ENCODE measurements around the gene PGA3.
"Not testable (repeated sequence)": the region's sequence is repeated elsewhere in the genome, so short reads cannot be mapped to it uniquely, and the experiment has no call there.

Gene PGA3

DNA sequence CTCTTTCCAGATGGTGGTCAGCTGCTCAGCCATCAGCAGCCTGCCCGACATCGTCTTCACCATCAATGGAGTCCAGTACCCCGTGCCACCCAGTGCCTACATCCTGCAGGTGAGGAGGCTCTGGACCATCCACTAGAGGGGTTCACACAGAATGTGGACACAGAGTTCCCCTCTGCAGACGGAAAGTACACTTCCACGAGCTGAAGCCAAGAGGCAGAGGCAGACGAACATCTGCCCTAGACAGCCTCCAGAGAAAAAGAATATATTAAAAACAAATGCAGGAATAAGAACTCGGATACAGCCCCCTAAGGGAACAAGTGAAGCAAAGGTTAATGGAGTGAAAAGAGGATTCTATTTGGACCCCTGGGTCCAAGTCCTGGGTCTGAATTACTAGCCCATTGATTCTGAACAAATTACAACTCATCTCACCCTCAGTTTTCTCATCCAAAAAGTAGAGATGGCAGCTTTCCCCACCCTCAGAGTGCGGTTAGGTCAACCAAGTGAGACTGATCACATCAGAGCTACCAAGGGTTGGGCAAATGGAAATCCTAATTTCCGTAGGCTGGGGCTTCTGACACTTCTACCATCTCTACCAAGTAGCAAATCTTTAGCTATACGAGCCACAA, 8.1 kb downstream of the PGA3 start:
- not testable (repeated sequence) for DNase-seq (ENCODE audit: low read depth)

DNA sequence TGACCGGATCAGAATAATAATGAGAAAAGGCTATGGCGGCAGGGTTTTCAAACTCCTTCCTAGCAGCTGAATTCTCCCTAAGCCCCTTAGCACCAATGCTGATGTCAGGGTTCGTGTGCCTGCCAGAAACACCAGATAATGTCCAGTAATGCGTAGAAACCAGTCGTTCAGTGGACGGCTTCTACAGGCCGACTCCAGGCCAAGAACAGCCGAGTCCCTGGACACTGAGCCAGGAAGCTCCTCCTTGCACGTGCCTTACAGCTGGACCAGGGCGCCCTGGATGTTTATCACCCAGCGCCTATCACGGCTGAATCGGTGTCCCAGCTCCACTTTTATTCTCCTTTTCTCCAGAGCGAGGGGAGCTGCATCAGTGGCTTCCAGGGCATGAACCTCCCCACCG, 8.9 kb downstream of the PGA3 start:
- in situ Hi-C loops (cut with HindIII; ENCODE audit: low sequenced_read_pairs); DNase-seq (ENCODE audit: low read depth); H3K4me3 ChIP-seq (ENCODE audit: low read depth, low read length): not testable (repeated sequence)

More for the DNA sequence above, 8.1 kb downstream of the PGA3 start:
- in situ Hi-C loops (cut with HindIII; ENCODE audit: low sequenced_read_pairs); H3K4me3 ChIP-seq (ENCODE audit: low read depth, low read length): not testable (repeated sequence)

DNA sequence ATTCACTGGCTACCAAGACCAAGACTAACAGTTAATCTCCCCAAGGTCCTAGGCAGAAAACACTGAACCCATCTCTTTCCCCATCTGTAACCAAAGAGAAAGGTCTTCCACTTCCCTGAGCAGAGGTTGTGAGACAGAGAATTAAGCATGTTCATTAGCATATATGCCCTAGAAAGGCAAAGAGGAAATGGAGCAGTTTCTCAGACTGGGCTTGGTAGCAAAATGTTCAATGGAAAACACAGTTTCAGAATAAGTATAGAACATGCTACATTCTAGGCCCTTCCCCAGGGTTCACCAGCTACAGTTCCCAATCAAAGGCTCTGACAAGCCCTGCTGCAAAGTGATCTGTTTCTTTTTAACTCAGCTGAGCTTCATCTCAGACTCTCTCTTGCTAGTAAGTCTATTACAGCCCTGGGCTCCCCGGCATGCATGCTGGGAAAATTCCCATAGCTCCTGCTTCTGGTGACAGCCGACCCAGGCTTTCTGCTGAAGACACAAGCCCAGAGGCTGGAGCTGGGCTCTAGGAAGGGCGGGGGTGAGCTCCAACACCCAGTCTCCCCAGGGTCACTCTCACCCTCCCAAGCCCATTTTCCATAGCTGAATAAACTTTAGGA, 10.5 kb downstream of the PGA3 start:
- in situ Hi-C loops (cut with HindIII; ENCODE audit: low sequenced_read_pairs); DNase-seq (ENCODE audit: low read depth); H3K4me3 ChIP-seq (ENCODE audit: low read depth, low read length): not testable (repeated sequence)

DNA sequence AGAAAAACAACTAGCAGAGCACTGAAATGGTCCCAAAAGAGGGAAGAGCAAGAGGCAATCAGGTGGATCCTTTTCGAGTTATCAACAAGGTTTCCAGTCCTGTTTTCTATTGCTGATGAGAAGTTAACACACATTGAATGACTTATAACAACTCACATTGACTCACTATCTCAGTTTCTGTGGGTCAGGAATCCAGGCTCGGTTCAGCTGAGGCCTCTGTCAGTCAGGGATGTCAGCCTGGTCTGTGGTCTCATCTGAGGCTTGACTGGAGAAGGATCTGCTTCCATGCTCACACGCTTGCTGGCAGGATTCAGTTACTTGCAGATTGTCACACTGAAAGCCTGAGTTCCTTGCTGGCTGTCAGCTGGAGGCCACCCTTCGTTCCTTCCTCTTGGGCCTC, 15.0 kb downstream of the PGA3 start:
- H3K4me3 ChIP-seq (ENCODE audit: low read depth, low read length); DNase-seq (ENCODE audit: low read depth); in situ Hi-C loops (cut with HindIII; ENCODE audit: low sequenced_read_pairs): not testable (repeated sequence)

DNA sequence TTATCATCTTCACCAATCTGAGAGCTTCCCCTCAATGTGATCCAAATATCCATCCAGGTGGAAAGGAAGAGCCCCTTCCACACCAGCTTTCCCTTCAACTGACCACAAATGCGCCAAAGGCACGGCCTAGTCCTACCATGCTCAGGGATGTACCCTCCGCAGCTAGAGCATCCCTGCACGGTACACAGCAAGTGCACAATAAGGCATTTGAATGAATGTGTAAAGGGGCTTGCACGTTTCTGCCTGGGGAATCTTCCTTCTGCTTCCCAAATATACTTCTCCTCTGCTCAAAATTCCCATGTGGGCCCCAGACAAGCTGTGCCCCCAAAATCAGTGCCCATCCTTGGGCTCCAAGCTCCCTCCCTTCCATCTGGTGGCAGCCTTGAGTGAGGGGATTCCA, 15.7 kb downstream of the PGA3 start:
- H3K4me3 ChIP-seq (ENCODE audit: low read depth, low read length); in situ Hi-C loops (cut with HindIII; ENCODE audit: low sequenced_read_pairs); DNase-seq (ENCODE audit: low read depth): not testable (repeated sequence)

DNA sequence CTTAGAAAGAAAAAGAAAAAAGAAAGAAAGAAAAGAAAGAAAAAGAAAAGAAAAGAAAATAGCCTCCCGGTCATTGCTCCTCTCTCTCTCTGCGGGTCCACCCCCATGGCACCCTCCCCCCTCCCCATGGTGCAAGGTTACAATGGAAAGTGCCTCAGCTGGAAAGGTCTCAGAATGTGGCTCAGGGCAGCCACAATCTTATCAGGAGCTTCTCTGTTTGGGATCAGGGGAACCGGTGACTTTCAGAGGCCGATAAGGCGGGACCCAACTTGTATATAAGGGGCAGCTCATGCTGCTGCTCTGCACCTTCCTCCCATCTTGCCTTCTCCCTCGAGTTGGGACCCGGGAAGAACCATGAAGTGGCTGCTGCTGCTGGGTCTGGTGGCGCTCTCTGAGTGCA, 18.7 kb downstream of the PGA3 start, which contains the start of gene PGA4:
PGA4 (plus strand) TSS at position 301 of the 400 bp plus-strand sequence; CDS start at position 355, 54 bp downstream.
- DNase-seq (ENCODE audit: low read depth); in situ Hi-C loops (cut with HindIII; ENCODE audit: low sequenced_read_pairs); H3K4me3 ChIP-seq (ENCODE audit: low read depth, low read length): not testable (repeated sequence)

DNA sequence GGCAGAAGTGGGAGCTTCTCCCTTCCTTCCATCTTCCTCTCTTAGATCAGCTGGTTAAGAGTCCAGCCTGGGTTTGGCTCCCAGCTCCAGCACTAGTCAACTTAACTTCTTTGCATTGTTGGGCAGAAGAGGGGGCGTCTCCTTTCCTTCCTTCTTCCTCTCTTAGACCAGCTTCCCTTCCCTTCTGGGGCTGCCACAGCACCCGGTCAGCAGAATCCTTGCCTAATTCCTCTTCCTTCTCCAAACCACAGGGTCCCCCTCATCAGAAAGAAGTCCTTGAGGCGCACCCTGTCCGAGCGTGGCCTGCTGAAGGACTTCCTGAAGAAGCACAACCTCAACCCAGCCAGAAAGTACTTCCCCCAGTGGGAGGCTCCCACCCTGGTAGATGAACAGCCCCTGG, 19.4 kb downstream of the PGA3 start:
- DNase-seq (ENCODE audit: low read depth); H3K4me3 ChIP-seq (ENCODE audit: low read depth, low read length); in situ Hi-C loops (cut with HindIII; ENCODE audit: low sequenced_read_pairs): not testable (repeated sequence)

DNA sequence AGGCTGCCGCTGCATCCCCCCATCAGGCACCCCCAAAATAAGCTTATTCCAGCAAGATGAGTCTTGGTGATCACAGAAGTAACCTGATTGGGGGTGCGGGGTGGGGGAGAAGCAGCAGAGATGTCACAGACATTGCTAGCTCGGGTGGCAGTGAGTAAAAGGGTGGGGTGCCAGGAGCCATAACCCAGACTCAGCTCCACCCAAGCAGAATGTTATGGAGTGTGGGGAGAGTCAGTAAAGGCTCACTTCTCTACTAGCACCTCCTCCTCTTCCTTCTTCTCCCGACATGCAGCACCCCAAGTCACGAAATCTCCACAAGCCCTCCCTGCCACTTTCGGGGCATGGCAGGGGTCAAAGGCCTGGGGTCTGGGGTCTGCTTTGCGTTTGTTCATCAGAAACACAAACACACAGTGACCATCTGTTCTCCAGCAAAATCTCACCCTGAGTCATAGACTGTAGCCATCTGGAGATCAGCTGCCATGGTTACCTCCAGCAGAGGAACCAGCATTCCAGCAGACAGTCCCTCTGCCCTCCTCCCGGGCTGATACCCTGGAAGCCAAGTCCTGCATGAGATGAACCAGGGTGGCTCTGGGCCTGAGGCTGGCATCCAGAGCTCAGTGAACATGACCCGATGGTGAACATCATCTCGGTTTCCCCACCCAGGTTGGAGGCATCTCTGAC, 23.3 kb downstream of the PGA3 start:
- DNase-seq (ENCODE audit: low read depth); H3K4me3 ChIP-seq (ENCODE audit: low read depth, low read length); in situ Hi-C loops (cut with HindIII; ENCODE audit: low sequenced_read_pairs): not testable (repeated sequence)

DNA sequence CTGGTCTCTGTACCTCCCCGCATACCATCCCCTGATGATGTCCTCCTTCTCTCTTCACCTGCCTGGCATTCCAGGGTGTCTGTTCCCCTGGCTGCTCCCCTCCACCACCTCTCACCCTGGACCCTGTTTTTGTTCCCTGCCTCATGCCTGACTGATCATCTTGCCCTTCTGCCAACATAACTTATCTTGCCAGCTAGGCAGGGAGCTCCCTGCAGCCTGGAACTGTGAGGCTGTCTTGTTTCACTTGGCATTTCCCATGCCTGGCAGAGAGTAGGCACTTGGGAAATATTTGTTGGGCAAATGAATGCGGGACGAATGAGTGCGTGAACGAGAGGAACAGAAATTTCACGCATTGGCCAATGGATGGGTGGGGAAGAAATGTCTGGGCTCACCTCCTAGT, 26.1 kb downstream of the PGA3 start:
- H3K4me3 ChIP-seq (ENCODE audit: low read depth, low read length); DNase-seq (ENCODE audit: low read depth); in situ Hi-C loops (cut with HindIII; ENCODE audit: low sequenced_read_pairs): not testable (repeated sequence)

DNA sequence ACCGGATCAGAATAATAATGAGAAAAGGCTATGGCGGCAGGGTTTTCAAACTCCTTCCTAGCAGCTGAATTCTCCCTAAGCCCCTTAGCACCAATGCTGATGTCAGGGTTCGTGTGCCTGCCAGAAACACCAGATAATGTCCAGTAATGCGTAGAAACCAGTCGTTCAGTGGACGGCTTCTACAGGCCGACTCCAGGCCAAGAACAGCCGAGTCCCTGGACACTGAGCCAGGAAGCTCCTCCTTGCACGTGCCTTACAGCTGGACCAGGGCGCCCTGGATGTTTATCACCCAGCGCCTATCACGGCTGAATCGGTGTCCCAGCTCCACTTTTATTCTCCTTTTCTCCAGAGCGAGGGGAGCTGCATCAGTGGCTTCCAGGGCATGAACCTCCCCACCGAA, 27.7 kb downstream of the PGA3 start:
- DNase-seq (ENCODE audit: low read depth); in situ Hi-C loops (cut with HindIII; ENCODE audit: low sequenced_read_pairs); H3K4me3 ChIP-seq (ENCODE audit: low read depth, low read length): not testable (repeated sequence)

DNA sequence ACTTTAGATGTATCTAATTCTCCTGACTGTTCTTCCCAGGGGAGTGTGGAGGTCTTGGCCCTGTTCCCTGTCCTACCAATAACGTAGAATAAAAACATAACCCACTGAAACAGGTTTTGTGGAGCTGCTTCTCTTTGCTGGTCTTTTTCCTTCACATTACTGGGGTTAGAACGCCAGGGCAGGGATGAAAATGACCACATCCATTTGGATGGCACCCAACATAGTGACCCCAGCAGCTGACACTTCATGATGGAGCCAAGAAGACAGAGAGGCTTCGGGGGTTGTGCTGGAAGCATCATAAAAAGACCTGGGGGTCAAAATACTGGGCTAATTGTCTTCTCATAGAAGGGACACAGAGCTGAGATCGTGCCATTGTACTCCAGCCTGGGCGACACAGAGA, 28.3 kb downstream of the PGA3 start:
- H3K4me3 ChIP-seq (ENCODE audit: low read depth, low read length); in situ Hi-C loops (cut with HindIII; ENCODE audit: low sequenced_read_pairs); DNase-seq (ENCODE audit: low read depth): not testable (repeated sequence)

DNA sequence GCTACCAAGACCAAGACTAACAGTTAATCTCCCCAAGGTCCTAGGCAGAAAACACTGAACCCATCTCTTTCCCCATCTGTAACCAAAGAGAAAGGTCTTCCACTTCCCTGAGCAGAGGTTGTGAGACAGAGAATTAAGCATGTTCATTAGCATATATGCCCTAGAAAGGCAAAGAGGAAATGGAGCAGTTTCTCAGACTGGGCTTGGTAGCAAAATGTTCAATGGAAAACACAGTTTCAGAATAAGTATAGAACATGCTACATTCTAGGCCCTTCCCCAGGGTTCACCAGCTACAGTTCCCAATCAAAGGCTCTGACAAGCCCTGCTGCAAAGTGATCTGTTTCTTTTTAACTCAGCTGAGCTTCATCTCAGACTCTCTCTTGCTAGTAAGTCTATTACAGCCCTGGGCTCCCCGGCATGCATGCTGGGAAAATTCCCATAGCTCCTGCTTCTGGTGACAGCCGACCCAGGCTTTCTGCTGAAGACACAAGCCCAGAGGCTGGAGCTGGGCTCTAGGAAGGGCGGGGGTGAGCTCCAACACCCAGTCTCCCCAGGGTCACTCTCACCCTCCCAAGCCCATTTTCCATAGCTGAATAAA, 29.3 kb downstream of the PGA3 start:
- in situ Hi-C loops (cut with HindIII; ENCODE audit: low sequenced_read_pairs); DNase-seq (ENCODE audit: low read depth); H3K4me3 ChIP-seq (ENCODE audit: low read depth, low read length): not testable (repeated sequence)

DNA sequence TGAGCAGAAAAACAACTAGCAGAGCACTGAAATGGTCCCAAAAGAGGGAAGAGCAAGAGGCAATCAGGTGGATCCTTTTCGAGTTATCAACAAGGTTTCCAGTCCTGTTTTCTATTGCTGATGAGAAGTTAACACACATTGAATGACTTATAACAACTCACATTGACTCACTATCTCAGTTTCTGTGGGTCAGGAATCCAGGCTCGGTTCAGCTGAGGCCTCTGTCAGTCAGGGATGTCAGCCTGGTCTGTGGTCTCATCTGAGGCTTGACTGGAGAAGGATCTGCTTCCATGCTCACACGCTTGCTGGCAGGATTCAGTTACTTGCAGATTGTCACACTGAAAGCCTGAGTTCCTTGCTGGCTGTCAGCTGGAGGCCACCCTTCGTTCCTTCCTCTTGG, 33.8 kb downstream of the PGA3 start:
- DNase-seq (ENCODE audit: low read depth); H3K4me3 ChIP-seq (ENCODE audit: low read depth, low read length); in situ Hi-C loops (cut with HindIII; ENCODE audit: low sequenced_read_pairs): not testable (repeated sequence)

DNA sequence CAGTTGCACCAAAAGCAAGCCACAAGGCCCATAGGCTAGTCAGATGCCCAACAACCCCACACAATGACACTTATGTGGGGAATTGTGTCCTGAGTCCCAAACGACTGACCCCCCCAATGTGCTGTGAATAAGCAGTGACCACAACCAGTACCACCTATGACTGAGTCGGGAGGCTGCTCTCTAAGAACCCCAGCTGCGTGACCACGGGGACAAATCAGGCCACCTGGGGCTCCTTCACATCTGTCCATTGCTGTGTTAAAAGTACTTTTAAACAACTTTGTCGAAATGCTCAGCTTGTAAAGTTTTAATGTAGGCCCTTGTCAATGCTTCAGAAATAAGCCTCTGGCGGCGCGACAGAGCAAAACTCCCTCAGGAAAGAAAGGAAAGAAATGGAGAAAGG, 37.0 kb downstream of the PGA3 start:
- DNase-seq (ENCODE audit: low read depth); in situ Hi-C loops (cut with HindIII; ENCODE audit: low sequenced_read_pairs); H3K4me3 ChIP-seq (ENCODE audit: low read depth, low read length): not testable (repeated sequence)

DNA sequence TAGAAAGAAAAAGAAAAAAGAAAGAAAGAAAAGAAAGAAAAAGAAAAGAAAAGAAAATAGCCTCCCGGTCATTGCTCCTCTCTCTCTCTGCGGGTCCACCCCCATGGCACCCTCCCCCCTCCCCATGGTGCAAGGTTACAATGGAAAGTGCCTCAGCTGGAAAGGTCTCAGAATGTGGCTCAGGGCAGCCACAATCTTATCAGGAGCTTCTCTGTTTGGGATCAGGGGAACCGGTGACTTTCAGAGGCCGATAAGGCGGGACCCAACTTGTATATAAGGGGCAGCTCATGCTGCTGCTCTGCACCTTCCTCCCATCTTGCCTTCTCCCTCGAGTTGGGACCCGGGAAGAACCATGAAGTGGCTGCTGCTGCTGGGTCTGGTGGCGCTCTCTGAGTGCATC, 37.6 kb downstream of the PGA3 start, which contains the start of gene PGA5:
PGA5 (plus strand) TSS at position 301 of the 400 bp plus-strand sequence; CDS start at position 353, 52 bp downstream.
- H3K4me3 ChIP-seq (ENCODE audit: low read depth, low read length); DNase-seq (ENCODE audit: low read depth); in situ Hi-C loops (cut with HindIII; ENCODE audit: low sequenced_read_pairs): not testable (repeated sequence)

DNA sequence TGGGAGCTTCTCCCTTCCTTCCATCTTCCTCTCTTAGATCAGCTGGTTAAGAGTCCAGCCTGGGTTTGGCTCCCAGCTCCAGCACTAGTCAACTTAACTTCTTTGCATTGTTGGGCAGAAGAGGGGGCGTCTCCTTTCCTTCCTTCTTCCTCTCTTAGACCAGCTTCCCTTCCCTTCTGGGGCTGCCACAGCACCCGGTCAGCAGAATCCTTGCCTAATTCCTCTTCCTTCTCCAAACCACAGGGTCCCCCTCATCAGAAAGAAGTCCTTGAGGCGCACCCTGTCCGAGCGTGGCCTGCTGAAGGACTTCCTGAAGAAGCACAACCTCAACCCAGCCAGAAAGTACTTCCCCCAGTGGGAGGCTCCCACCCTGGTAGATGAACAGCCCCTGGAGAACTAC, 38.2 kb downstream of the PGA3 start:
- DNase-seq (ENCODE audit: low read depth); H3K4me3 ChIP-seq (ENCODE audit: low read depth, low read length); in situ Hi-C loops (cut with HindIII; ENCODE audit: low sequenced_read_pairs): not testable (repeated sequence)

DNA sequence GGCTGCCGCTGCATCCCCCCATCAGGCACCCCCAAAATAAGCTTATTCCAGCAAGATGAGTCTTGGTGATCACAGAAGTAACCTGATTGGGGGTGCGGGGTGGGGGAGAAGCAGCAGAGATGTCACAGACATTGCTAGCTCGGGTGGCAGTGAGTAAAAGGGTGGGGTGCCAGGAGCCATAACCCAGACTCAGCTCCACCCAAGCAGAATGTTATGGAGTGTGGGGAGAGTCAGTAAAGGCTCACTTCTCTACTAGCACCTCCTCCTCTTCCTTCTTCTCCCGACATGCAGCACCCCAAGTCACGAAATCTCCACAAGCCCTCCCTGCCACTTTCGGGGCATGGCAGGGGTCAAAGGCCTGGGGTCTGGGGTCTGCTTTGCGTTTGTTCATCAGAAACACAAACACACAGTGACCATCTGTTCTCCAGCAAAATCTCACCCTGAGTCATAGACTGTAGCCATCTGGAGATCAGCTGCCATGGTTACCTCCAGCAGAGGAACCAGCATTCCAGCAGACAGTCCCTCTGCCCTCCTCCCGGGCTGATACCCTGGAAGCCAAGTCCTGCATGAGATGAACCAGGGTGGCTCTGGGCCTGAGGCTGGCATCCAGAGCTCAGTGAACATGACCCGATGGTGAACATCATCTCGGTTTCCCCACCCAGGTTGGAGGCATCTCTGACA, 42.1 kb downstream of the PGA3 start:
- in situ Hi-C loops (cut with HindIII; ENCODE audit: low sequenced_read_pairs); DNase-seq (ENCODE audit: low read depth); H3K4me3 ChIP-seq (ENCODE audit: low read depth, low read length): not testable (repeated sequence)

Measured in astrocyte of the cerebellum (primary cell).